Brain microvascular endothelial cell (primary cell): Measurements from ENCODE around the gene NUBP1.
A peak's percentile ranks its signal among the peaks of the same experiment; 100 is the strongest.

Experiments
- DNase-seq: peaks from one replicate; pipeline ENCODE4 v3.0.0-alpha.2; 2020
- H3K27ac ChIP-seq: fragments of 250-450 bp; sonication (Bioruptor Pico); 2 replicates; pipeline ENCODE4 v1.5.1; 2020; ENCODE audit warnings: mild to moderate bottlenecking, moderate library complexity
- H3K27me3 ChIP-seq: fragments of 250-450 bp; sonication (Bioruptor Pico); replicated peaks from 2 replicates; pipeline ENCODE4 v1.5.1; 2020; ENCODE audit warnings: mild to moderate bottlenecking
- H3K36me3 ChIP-seq: fragments of 250-450 bp; sonication (Bioruptor Pico); replicated peaks from 2 replicates; pipeline ENCODE4 v1.5.1; 2020; ENCODE audit warnings: mild to moderate bottlenecking
- H3K4me3 ChIP-seq: 2 replicates; pipeline ENCODE4 v1.5.1; 2011; ENCODE audit warnings: low read depth, mild to moderate bottlenecking, control low read depth, low read length, moderate library complexity
- CTCF ChIP-seq: IDR thresholded peaks from 2 replicates; pipeline ENCODE4 v1.5.1; 2011; ENCODE audit warnings: low read depth, mild to moderate bottlenecking, moderate library complexity, low read length, control low read depth, inconsistent platforms; ENCODE audit errors: missing control alignments
- in situ Hi-C: cut with HindIII; loops from 2 replicates; pipeline ENCODE4 v1.10.0; 2017; ENCODE audit warnings: low sequenced_read_pairs, low pct_ligation_motif_present

Gene NUBP1

GRCh38 chr16:10708969-10709368 is 34.7 kb upstream of the NUBP1 start:
- no peak for DNase-seq
- Histone ChIP-seq H3K4me3 (no peak overlapping the region), H3K27me3 (no peaks in the 10 kb centered on the region), H3K36me3 (no peaks in the 10 kb centered on the region), H3K27ac (no peak overlapping the region)
- in situ Hi-C loops: no loop called here
- no peak for TF ChIP-seq CTCF

DNA sequence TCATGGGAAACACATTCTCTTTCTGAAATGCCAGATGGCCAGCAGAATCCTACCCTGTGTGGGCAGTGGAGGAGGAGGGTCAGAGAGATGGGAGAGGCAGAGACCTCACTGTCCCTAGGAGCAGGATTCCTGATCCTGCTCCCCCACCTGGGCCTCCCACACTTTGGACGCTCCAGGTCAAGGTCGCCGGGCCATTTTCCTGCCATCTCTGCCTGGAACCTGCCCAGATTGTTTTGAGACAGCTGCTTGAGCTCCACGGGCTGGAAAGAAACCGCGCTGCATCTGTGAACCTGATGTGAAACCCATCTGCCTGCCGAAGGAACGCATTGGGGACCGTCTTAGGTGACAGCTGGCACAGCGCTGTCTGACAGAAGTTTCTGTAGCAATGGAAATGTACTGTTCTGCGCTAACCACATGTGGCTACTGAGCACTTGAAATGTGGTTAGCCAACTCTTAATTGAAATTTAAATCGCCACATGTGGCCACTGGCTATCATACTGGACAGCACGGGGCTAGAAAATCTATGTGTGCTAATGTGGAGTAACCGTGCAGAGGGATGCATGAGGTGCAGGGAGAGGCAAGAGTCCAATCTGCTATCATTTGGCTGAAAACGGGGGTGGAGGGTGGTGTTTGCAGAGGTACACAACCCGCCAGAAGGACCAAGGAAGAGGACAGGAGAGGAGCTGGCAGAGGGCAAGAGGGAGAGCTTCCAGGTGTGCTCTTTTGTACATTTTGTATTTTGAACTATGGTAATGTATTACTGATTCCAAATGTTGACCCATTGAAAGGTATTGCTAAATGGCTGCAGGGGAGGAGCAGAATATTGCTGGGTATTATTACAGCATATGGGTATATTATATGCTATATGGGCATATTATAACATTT is 15.4 kb upstream of the NUBP1 start:
- no peak overlapping the region for H3K27ac ChIP-seq
- in situ Hi-C loops: loop anchor here (25.0 kb wide), 1 partner anchor 191 kb away; no protein-coding TSS in a partner anchor
- no peak overlapping the region for H3K4me3 ChIP-seq
- H3K36me3 ChIP-seq: no peaks in the 10 kb centered on the region
- no peak for DNase-seq
- no peaks in the 10 kb centered on the region for H3K27me3 ChIP-seq
- TF ChIP-seq CTCF: no peak

DNA sequence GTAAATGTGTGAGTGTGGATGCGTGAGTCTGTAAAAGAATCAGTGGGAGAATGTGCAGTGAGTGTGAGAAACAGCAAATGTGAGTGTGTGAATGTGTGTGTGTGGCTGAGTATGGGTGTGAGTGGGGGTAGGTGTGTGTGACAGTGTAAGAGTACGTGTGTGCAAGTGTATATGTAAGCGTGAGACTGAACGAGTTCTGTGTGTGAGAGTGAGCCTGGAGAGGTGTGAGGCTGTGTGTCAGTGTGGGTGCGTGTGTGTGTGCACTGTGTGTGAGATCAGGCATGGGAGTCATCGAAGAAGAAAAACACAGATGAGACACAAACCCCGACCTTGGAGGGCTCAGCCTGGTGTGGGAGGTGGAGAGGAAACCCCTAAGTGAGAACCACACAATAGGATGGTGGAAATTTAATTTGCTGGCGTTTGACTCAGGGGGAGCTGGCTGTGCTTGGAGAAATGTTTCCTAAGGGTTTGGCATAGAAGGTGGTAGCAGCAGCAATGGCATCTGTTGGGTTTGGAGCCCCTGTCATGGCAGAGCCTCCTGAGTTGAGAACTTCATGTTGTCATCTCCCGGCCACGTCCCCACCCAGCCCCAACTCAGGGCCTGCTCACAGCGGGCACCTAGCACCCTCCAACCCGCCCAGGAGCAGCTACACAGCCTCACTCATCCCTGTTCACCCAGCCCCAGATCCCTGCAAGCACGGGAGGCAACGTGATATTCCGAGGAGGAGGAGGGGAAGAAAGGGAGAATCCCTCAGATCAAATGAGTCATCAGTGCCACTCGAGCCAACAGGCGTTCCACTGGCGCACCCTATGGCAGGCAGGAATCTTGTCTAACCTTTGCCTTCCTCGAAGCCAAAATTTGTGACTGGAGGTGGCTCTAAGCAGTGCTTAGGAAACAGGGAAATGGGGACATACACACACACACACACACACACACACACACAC is 14.3 kb upstream of the NUBP1 start:
- peak; percentile 36 for TF ChIP-seq CTCF
- in situ Hi-C loops: loop anchor here (25.0 kb wide), 1 partner anchor 192 kb away; no protein-coding TSS in a partner anchor
- no peak overlapping the region for H3K4me3 ChIP-seq
- DNase-seq: no peak
- H3K27me3 ChIP-seq: no peaks in the 10 kb centered on the region
- H3K36me3 ChIP-seq: no peaks in the 10 kb centered on the region
- no peak overlapping the region for H3K27ac ChIP-seq

GRCh38 chr16:10731790-10732189 is 11.9 kb upstream of the NUBP1 start:
- in situ Hi-C loops: loop anchor here (25.0 kb wide), 1 partner anchor 194 kb away; no protein-coding TSS in a partner anchor
- no peaks in the 10 kb centered on the region for H3K27me3 ChIP-seq
- no peak for DNase-seq
- no peaks in the 10 kb centered on the region for H3K36me3 ChIP-seq
- H3K4me3 ChIP-seq: no peak overlapping the region
- H3K27ac ChIP-seq: no peak overlapping the region
- no peak for TF ChIP-seq CTCF

GRCh38 chr16:10737068-10737625 is 6.5 kb upstream of the NUBP1 start:
- in situ Hi-C loops: loop anchor here (25.0 kb wide), 1 partner anchor 200 kb away; no protein-coding TSS in a partner anchor

More at GRCh38 chr16:10737068-10737625, 6.5 kb upstream of the NUBP1 start:
- no peak overlapping the region for H3K27ac ChIP-seq
- TF ChIP-seq CTCF: peak; percentile 91
- H3K36me3 ChIP-seq: no peaks in the 10 kb centered on the region
- no peaks in the 10 kb centered on the region for H3K27me3 ChIP-seq
- H3K4me3 ChIP-seq: no peak overlapping the region
- peak; percentile 44 for DNase-seq
